HG03520 (cell line): ENCODE data around the gene RAET1E.
A peak's percentile ranks its signal among the peaks of the same experiment; 100 is the strongest.
"Not testable (repeated sequence)": the region's sequence is repeated elsewhere in the genome, so short reads cannot be mapped to it uniquely, and the experiment has no call there.

Experiments used
- ATAC-seq: cut with Tn5 transposase; IDR thresholded peaks from one replicate; pipeline ENCODE4 v1.9.1; 2021; ENCODE audit warnings: mild to moderate bottlenecking, moderate library complexity; ENCODE audit not compliant: unreplicated experiment

Gene RAET1E

GRCh38 chr6:149863698-149864577 is 34.0 kb downstream of the RAET1E start, which contains the start of gene LRP11:
LRP11 (minus strand) TSS chr6:149864359; CDS start chr6:149864020, 339 bp downstream.
- ATAC-seq = peak; percentile 86

- ATAC-seq = peak; percentile 24
These were observed 34.8 kb downstream of the RAET1E start for GRCh38 chr6:149862922-149863697.

- not testable (repeated sequence) for ATAC-seq
These were observed 35.5 kb downstream of the RAET1E start for GRCh38 chr6:149862424-149862738.

GRCh38 chr6:149861603-149862423 is 36.1 kb downstream of the RAET1E start:
- ATAC-seq = no peak

- no peak for ATAC-seq
These were observed 36.9 kb downstream of the RAET1E start for GRCh38 chr6:149860834-149861602.

GRCh38 chr6:149860513-149860833 is 37.4 kb downstream of the RAET1E start:
- no peak for ATAC-seq

GRCh38 chr6:149859938-149860337 is 38.0 kb downstream of the RAET1E start:
- no peak for ATAC-seq

- no peak for ATAC-seq
These were observed 38.5 kb downstream of the RAET1E start for GRCh38 chr6:149859368-149859767.

GRCh38 chr6:149857541-149857940 is 40.4 kb downstream of the RAET1E start:
- no peak for ATAC-seq

- no peak for ATAC-seq
These were observed 41.5 kb downstream of the RAET1E start for GRCh38 chr6:149856256-149856994.

GRCh38 chr6:149855741-149856140 is 42.2 kb downstream of the RAET1E start:
- ATAC-seq = no peak

GRCh38 chr6:149855040-149855654 is 42.8 kb downstream of the RAET1E start:
- no peak for ATAC-seq

GRCh38 chr6:149854532-149854931 is 43.4 kb downstream of the RAET1E start:
- ATAC-seq = no peak

- not testable (repeated sequence) for ATAC-seq
These were observed 43.9 kb downstream of the RAET1E start for GRCh38 chr6:149854017-149854416.

GRCh38 chr6:149852881-149853280 is 45.0 kb downstream of the RAET1E start:
- ATAC-seq = no peak

GRCh38 chr6:149852180-149852579 is 45.7 kb downstream of the RAET1E start:
- no peak for ATAC-seq

- no peak for ATAC-seq
These were observed 46.3 kb downstream of the RAET1E start for GRCh38 chr6:149851461-149852110.

GRCh38 chr6:149848343-149848742 is 49.6 kb downstream of the RAET1E start:
- ATAC-seq = not testable (repeated sequence)
